Duodenal mucosa (tissue), 2 donors: Measurements from ENCODE around the gene PCNA.

Source experiments
- H3K27ac ChIP-seq: one replicate; pipeline ENCODE4 v1.7.0; 2013; ENCODE audit warnings: low read depth, low read length
- H3K27me3 ChIP-seq, 2 donors: one replicate each; pipeline ENCODE4 v1.7.0; 2013; ENCODE audit warnings: low read length in 2 of 2, control low read depth in 1 of 2; ENCODE audit not compliant: insufficient read depth in 2 of 2, control insufficient read depth in 1 of 2
- H3K36me3 ChIP-seq, 2 donors: one replicate each; pipeline ENCODE4 v1.7.0; 2013; ENCODE audit warnings: low read length in 2 of 2, control low read depth in 1 of 2; ENCODE audit not compliant: insufficient read depth in 2 of 2, control insufficient read depth in 1 of 2
- H3K4me1 ChIP-seq, 2 donors: one replicate each; pipeline ENCODE4 v1.7.0; 2013; ENCODE audit warnings: low read length in 2 of 2, control low read depth in 1 of 2; ENCODE audit not compliant: insufficient read depth in 2 of 2, control insufficient read depth in 1 of 2
- H3K4me3 ChIP-seq, 2 donors: one replicate each; pipeline ENCODE4 v1.7.0; 2013; ENCODE audit warnings: low read length in 2 of 2, low read depth in 1 of 2
- H3K9ac ChIP-seq, 2 donors: one replicate each; pipeline ENCODE4 v1.7.0; 2013; ENCODE audit warnings: low read length in 2 of 2, low read depth in 1 of 2
- H3K9me3 ChIP-seq, 2 donors: one replicate each; pipeline ENCODE4 v1.7.0; 2013; ENCODE audit warnings: low read length in 2 of 2, control low read depth in 1 of 2; ENCODE audit not compliant: control insufficient read depth in 1 of 2

PCNA gene

DNA sequence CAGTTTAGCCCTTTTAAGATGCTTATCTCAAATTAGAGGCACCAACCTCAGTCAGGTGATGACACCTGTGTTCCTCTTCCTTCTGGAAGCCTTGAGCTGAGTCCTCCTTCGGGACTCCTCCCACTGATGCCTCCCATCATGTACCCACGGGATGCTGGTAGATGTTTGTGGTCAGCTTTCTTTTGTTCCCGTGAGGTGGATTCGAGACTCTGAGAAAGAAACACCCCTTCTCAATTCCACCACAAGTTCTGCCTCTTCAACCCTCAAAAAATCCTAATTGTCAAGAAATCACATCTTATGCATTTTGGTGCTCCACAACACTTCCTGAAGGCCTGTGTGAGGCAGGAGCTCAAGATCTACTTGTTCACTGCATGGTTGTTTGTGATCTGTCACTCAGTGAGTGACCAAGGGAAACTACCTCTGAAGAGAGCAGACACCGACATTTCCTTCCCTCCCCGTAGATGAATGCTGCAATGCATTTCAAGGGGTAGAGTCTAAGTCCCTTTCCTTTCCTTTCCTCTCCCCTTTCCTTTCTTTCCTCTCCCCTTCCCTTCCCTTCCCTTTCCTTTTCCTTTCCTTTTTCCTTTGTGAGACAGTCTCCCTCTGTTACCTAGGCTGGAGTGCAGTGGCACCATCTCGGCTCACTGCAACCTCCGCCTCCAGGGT lies 50.5 kb downstream of the PCNA start:
- Histone ChIP-seq H3K36me3 (no peaks in the 10 kb centered on the region), H3K9ac (no peak overlapping the region), H3K4me1 (peaks cover 6 to 16% of the 10 kb centered on the region in 2 donors)

DNA sequence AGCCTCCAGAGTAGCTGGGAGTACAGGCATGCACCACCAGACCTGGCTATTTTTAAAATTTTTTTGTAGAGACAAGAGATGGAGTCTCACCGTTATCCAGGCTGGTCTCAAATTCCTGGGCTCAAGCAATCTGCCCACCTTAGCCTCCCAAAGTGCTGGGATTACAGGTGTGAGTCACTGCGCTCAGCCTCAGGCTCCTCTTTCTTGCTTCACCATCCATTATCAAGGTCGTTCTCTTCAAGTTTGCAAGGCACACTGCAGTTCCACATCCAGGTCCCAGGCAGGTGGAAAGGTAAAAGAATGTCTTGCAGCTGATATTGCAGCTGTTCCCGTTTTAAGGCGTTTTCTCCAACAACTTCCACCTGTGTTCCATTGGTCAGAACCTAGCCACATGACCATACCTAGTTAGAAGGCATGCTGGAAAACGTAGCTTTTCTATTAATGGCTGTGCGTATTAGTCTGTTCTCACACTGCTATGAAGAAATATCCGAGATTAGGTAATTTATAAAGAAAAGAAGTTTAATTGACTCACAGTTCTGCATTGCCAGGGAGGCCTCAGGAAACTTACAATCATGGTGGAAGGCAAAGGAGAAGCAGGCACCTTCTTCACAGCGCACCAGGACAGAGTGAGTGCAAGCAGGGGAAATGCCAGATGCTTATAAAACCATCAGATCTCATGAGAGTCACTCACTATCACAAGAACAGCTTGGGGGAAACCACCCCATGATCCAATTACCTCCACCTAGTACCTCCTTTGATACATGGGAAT lies 51.7 kb downstream of the PCNA start:
- no peaks in the 10 kb centered on the region for H3K9me3 ChIP-seq
- H3K4me3 ChIP-seq = no peak overlapping the region
- peaks cover 4% of the 10 kb centered on the region in 2 donors for H3K4me1 ChIP-seq
- no peaks in the 10 kb centered on the region for H3K27me3 ChIP-seq
- H3K27ac ChIP-seq = no peak overlapping the region
- H3K9ac ChIP-seq = no peak overlapping the region
- H3K36me3 ChIP-seq = no peaks in the 10 kb centered on the region

More for the DNA sequence above, 50.5 kb downstream of the PCNA start:
- H3K27me3 ChIP-seq = no peaks in the 10 kb centered on the region
- no peaks in the 10 kb centered on the region for H3K9me3 ChIP-seq
- H3K27ac ChIP-seq = no peak overlapping the region
- H3K4me3 ChIP-seq = no peak overlapping the region

DNA sequence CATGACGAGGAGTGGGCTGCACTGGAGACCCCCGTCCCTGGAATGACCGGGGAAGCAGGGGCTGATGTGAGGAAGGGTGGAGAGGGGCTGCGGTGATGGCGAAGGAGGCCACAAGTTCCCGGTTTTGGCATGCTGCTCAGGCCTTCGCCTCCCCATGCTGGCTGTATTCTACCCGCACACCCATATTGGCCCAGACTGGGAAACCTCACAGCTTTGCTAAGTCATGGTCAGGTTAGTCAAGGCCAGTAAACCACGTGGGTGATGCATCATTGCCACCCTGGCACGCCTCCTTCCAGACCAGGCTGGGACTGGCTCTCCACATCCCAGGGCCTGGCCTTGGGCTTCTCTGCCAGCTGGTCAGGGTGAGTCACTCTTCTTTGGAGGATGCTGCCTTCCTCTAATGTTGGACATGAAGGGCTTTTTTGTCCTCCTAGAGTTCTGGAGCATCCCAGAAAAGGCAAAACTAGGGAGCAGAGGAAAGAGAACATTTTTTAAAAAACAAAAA lies 53.8 kb downstream of the PCNA start:
- Histone ChIP-seq H3K4me1 (no peaks in the 10 kb centered on the region), H3K4me3 (no peak overlapping the region), H3K36me3 (no peaks in the 10 kb centered on the region), H3K27ac (no peak overlapping the region), H3K27me3 (no peaks in the 10 kb centered on the region), H3K9ac (no peak overlapping the region), H3K9me3 (no peaks in the 10 kb centered on the region)

- no peaks in the 10 kb centered on the region for H3K4me1 ChIP-seq
- H3K27ac ChIP-seq = no peak overlapping the region
These were observed 54.4 kb downstream of the PCNA start for GRCh38 chr20:5065166-5065878.

More at GRCh38 chr20:5065166-5065878, 54.4 kb downstream of the PCNA start:
- Histone ChIP-seq H3K36me3 (no peaks in the 10 kb centered on the region), H3K27me3 (no peaks in the 10 kb centered on the region), H3K9me3 (no peaks in the 10 kb centered on the region), H3K4me3 (no peak overlapping the region), H3K9ac (no peak overlapping the region)
